CD4-positive, alpha-beta memory T cell (primary cell): ENCODE results near the gene SINHCAF. TPM values are rescaled to one million over a fixed set of nuclear protein-coding genes. Genes with fewer than 3 reads are reported as not detected.
"Not testable (repeated sequence)": the region's sequence is repeated elsewhere in the genome, so short reads cannot be mapped to it uniquely, and the experiment has no call there.

ENCODE experiments used
- CTCF ChIA-PET: fragments of 350-600 bp; sonication (Branson Sonifier 250); formaldehyde crosslinking; loops from one replicate; lab custom pipeline; 2021; ENCODE audit warnings: inconsistent platforms; ENCODE audit not compliant: partially characterized antibody; lab: Charles Lee
- POLR2A ChIA-PET: fragments of 350-600 bp; sonication (Branson Sonifier 250); formaldehyde crosslinking; loops from one replicate; lab custom pipeline; 2021; ENCODE audit not compliant: partially characterized antibody; lab: Charles Lee
- DNase-seq, 5 donors: peaks; one replicate each; pipeline versions ENCODE4 v3.0.0 to v3.0.0-alpha.2; 2020 to 2022; ENCODE audit warnings: mixed read lengths in 1 of 5
- H3K27ac ChIP-seq: one replicate; pipeline ENCODE4 v1.7.0; 2013; ENCODE audit warnings: low read depth, low read length
- H3K27me3 ChIP-seq: 2 replicates; pipeline ENCODE4 v1.7.0; 2013; ENCODE audit warnings: mild to moderate bottlenecking, low read length, moderate library complexity; ENCODE audit not compliant: insufficient read depth
- H3K36me3 ChIP-seq: 2 replicates; pipeline ENCODE4 v1.7.0; 2013; ENCODE audit warnings: mild to moderate bottlenecking, low read length, moderate library complexity; ENCODE audit not compliant: insufficient read depth
- H3K4me1 ChIP-seq: 2 replicates; pipeline ENCODE4 v1.7.0; 2013; ENCODE audit warnings: mild to moderate bottlenecking, low read length, moderate library complexity; ENCODE audit not compliant: insufficient read depth
- H3K4me3 ChIP-seq, 2 donors: one replicate each; pipeline ENCODE4 v1.7.0; 2013; ENCODE audit warnings: low read length in 2 of 2, mild to moderate bottlenecking in 1 of 2
- H3K9me3 ChIP-seq, 2 donors: one replicate each; pipeline ENCODE4 v1.7.0; 2013; ENCODE audit warnings: low read length in 2 of 2, control low read depth in 1 of 2; ENCODE audit not compliant: control insufficient read depth in 1 of 2
- H3K27ac Mint-ChIP-seq, 7 donors: one replicate each; pipeline ENCODE4 v1.8.0; 2020 to 2021; ENCODE audit warnings: mixed read lengths in 7 of 7, mild to moderate bottlenecking in 6 of 7, inconsistent platforms in 3 of 7, moderate library complexity in 3 of 7
- H3K27me3 Mint-ChIP-seq, 2 donors: one replicate each; pipeline ENCODE4 v1.8.0; 2020 to 2021; ENCODE audit warnings: mixed read lengths in 2 of 2
- H3K36me3 Mint-ChIP-seq, 2 donors: one replicate each; pipeline ENCODE4 v1.8.0; 2020 to 2021; ENCODE audit warnings: mixed read lengths in 2 of 2, inconsistent platforms in 1 of 2, mild to moderate bottlenecking in 1 of 2
- H3K4me1 Mint-ChIP-seq, 4 donors: one replicate each; pipeline ENCODE4 v1.8.0; 2020 to 2021; ENCODE audit warnings: mixed read lengths in 4 of 4, mild to moderate bottlenecking in 1 of 4
- H3K4me3 Mint-ChIP-seq, 8 donors: one replicate each; pipeline ENCODE4 v1.8.0; 2020 to 2021; ENCODE audit warnings: mixed read lengths in 8 of 8, mild to moderate bottlenecking in 7 of 8, moderate library complexity in 6 of 8, inconsistent platforms in 3 of 8
- H3K9me3 Mint-ChIP-seq, 8 donors: one replicate each; pipeline ENCODE4 v1.8.0; 2020 to 2021; ENCODE audit warnings: mixed read lengths in 8 of 8, mild to moderate bottlenecking in 5 of 8, inconsistent platforms in 3 of 8, moderate library complexity in 1 of 8
- intact Hi-C: fragments of 100-400 bp; cut with micrococcal nuclease; formaldehyde crosslinking; loops from one replicate; pipeline ENCODE4 v1.15.1; 2023
- polyA plus RNA-seq, 2 donors: library from polyadenylated mRNA; unstranded; fragments of 300-500 nt; fragmentation: Illumina TruSeq; gene quantifications; one replicate each; pipeline ENCODE4 v1.2.3, GENCODE V29; 2021
- total RNA-seq, 2 experiments: library from RNA; stranded (reverse); gene quantifications; one replicate each; pipeline ENCODE4 v1.2.3, GENCODE V29; 2021

The SINHCAF gene
- total and polyA plus RNA-seq, 4 experiments from 2014 or later: 69.6 to 98.5 (median 92.2) TPM

DNA sequence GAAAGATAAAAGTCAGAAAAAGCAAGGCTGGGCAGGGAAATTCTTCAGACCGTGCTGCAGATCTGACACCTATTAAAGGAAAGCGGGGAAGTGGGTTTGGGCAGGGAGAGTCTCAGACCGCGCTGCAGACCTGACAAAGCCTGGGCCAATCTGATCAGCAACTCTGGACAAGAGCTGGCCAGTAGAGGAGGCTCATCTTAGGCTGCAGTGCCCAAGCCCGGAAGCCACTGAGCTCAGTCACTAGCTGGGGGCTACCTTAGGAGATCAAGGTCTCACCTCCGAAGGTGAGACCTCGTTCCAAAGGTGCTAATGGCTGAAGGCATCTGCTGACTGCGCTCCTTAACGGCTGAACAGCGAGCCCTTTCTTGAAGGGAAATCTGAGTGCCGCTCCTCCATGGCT, 60.2 kb downstream of the SINHCAF start:
- H3K36me3 Mint-ChIP-seq: no peaks in the 10 kb centered on the region
- H3K36me3 ChIP-seq: no peaks in the 10 kb centered on the region
- intact Hi-C loops: no loop called here
- H3K4me3 Mint-ChIP-seq: no peak overlapping the region
- ChIA-PET POLR2A (no interaction called here), CTCF (interaction anchor here (1.1 to 2.0 kb wide), 3 partner anchors 10 to 27 kb away, joined by 3 to 6 read pairs (median 3); no protein-coding TSS in a partner anchor)
- no peak overlapping the region for H3K27ac ChIP-seq
- no peak overlapping the region for H3K4me3 ChIP-seq
- no peak for DNase-seq
- no peaks in the 10 kb centered on the region for H3K4me1 Mint-ChIP-seq
- peak overlapping the region in 1 of 7 donors; percentile 47 for H3K27ac Mint-ChIP-seq
- H3K9me3 Mint-ChIP-seq: no peaks in the 10 kb centered on the region
- H3K9me3 ChIP-seq: no peaks in the 10 kb centered on the region
- H3K27me3 Mint-ChIP-seq: no peaks in the 10 kb centered on the region
- H3K27me3 ChIP-seq: no peaks in the 10 kb centered on the region
- H3K4me1 ChIP-seq: no peaks in the 10 kb centered on the region

DNA sequence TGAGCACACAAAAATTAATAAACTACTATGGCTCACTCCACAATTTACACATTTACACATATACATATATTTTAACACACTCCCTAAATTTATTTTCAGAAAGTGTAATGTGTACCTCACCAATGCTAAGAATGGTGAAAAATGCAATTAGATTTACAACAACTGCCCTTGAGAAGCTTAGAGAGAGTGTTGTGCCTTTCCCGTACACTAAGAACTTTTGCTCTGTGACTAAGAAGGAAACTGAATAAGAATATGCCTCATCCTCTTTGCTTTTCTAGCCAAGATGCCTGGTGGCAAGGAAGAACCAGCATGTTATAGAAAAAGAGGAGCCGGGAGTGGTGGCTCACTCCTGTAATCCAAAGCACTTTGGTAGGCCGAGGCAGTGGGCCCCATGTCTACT, 62.3 kb downstream of the SINHCAF start:
- Mint-ChIP-seq H3K9me3 (no peaks in the 10 kb centered on the region), H3K4me1 (no peaks in the 10 kb centered on the region)
- CTCF ChIA-PET: interaction anchor here (1.2 kb wide), 2 partner anchors 8 to 11 kb away, joined by 3 to 6 read pairs; no protein-coding TSS in a partner anchor

DNA sequence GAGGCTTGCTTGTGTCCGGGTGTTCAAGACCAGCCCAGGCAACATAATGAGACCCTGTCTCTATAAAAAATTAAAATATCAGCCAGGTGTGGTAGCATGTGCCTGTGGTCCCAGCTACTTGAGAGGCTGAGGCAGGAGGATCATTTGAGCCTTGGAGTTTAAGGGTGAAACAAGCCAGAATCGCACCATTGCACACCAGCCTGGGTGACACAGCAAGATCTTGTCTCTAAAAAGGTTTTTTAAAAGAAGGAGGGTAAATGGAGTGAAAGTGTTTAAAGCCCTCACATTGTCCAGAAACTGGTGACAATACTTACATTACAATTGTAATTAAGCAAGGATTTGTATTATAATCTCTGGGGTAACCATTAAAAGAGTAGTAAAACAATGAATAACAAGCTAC, 64.2 kb downstream of the SINHCAF start:
- H3K36me3 Mint-ChIP-seq: no peaks in the 10 kb centered on the region
- POLR2A ChIA-PET: interaction anchor here (1.0 kb wide), 1 partner anchor 12 kb away, joined by 3 read pairs; no protein-coding TSS in a partner anchor
- no peaks in the 10 kb centered on the region for H3K4me1 ChIP-seq
- no peaks in the 10 kb centered on the region for H3K36me3 ChIP-seq
- CTCF ChIA-PET: interaction anchor here (0.6 to 2.6 kb wide), 4 partner anchors 10 to 1539 kb away, joined by 3 to 27 read pairs (median 4); no protein-coding TSS in a partner anchor
- H3K27ac Mint-ChIP-seq: no peak overlapping the region
- H3K4me1 Mint-ChIP-seq: no peaks in the 10 kb centered on the region
- H3K9me3 ChIP-seq: no peaks in the 10 kb centered on the region
- no peak for DNase-seq
- H3K4me3 ChIP-seq: no peak overlapping the region
- H3K4me3 Mint-ChIP-seq: no peak overlapping the region
- no peaks in the 10 kb centered on the region for H3K27me3 Mint-ChIP-seq
- intact Hi-C loops: no loop called here
- H3K27ac ChIP-seq: no peak overlapping the region
- no peaks in the 10 kb centered on the region for H3K9me3 Mint-ChIP-seq
- no peaks in the 10 kb centered on the region for H3K27me3 ChIP-seq

More for the DNA sequence above, 62.3 kb downstream of the SINHCAF start:
- Histone ChIP-seq H3K27me3 (no peaks in the 10 kb centered on the region), H3K4me3 (no peak overlapping the region), H3K9me3 (no peaks in the 10 kb centered on the region), H3K27ac (no peak overlapping the region), H3K36me3 (no peaks in the 10 kb centered on the region), H3K4me1 (no peaks in the 10 kb centered on the region)
- no peak for DNase-seq
- POLR2A ChIA-PET: no interaction called here
- no peaks in the 10 kb centered on the region for H3K27me3 Mint-ChIP-seq
- intact Hi-C loops: no loop called here
- no peak overlapping the region for H3K27ac Mint-ChIP-seq
- H3K36me3 Mint-ChIP-seq: no peaks in the 10 kb centered on the region
- no peak overlapping the region for H3K4me3 Mint-ChIP-seq

DNA sequence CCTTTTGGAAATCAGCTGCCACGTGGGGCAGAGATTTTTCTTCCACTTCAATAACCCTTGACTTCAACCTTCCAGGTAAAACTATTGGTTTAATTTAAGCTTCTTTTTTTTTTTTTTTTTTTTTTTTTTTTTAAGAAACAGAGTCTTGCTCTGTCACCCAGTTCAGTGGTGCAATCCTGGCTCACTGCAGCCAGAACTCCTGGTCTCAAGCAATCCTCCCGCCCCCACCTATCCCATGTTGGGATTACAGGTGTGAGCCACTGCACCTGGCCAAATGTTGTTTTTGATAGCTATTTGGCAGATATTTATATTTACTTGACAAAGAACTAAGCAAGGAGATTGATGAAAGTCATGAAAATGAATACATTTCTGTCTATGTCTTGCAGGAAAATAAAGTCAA, 65.1 kb downstream of the SINHCAF start:
- Histone ChIP-seq H3K9me3 (no peaks in the 10 kb centered on the region), H3K4me1 (no peaks in the 10 kb centered on the region), H3K4me3 (no peak overlapping the region), H3K27me3 (no peaks in the 10 kb centered on the region), H3K27ac (no peak overlapping the region), H3K36me3 (no peaks in the 10 kb centered on the region)
- no peak overlapping the region for H3K27ac Mint-ChIP-seq
- H3K4me1 Mint-ChIP-seq: no peaks in the 10 kb centered on the region
- no peaks in the 10 kb centered on the region for H3K9me3 Mint-ChIP-seq
- no peaks in the 10 kb centered on the region for H3K36me3 Mint-ChIP-seq
- no peak for DNase-seq
- ChIA-PET POLR2A (interaction anchor here (1.0 kb wide), 1 partner anchor 11 kb away, joined by 3 read pairs; no protein-coding TSS in a partner anchor), CTCF (interaction anchor here (0.7 to 2.6 kb wide), 3 partner anchors 9 to 23 kb away, joined by 3 to 27 read pairs (median 4); no protein-coding TSS in a partner anchor)
- intact Hi-C loops: no loop called here
- H3K4me3 Mint-ChIP-seq: no peak overlapping the region
- no peaks in the 10 kb centered on the region for H3K27me3 Mint-ChIP-seq

DNA sequence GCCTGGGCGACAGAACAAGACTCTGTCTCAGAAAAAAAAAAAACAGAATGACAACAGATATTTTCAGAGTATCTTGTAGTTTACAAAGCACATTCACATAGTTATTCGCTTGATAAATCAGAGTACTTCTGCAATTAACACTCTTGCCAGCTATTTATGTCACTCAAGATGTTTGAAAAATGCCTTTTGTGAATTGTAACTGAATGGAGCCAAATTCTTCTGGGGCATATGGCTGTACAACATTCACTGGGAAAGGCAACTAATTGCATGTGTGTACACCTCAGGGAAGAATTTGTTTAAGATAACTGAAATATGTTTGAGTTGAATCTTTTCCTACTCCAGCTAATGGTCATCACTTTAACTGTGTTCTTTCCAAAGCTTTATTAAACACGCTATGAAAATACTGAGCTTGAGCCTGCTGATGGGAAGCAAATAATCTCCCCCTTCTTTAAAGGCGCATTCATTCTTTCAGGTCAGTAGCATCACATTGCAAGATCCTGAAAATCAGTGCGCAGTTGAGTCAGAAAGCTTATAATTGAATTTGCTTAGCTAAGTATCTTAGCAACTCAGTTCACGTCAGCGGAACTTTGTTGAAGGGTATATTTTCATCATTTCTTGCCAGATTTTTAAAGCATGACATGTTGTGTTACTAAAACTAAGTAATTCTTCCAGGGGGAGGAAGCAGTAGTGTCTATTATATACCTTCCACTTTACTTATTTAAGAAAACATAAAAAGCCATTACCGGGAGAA, 66.6 kb downstream of the SINHCAF start:
- no peak for DNase-seq
- Histone ChIP-seq H3K4me1 (no peaks in the 10 kb centered on the region), H3K36me3 (no peaks in the 10 kb centered on the region), H3K4me3 (no peak overlapping the region), H3K9me3 (no peaks in the 10 kb centered on the region), H3K27me3 (no peaks in the 10 kb centered on the region), H3K27ac (no peak overlapping the region)
- CTCF ChIA-PET: interaction anchor here (0.7 kb wide), 2 partner anchors 13 to 19 kb away, joined by 3 to 6 read pairs; no protein-coding TSS in a partner anchor
- H3K27ac Mint-ChIP-seq: no peak overlapping the region
- POLR2A ChIA-PET: no interaction called here
- intact Hi-C loops: no loop called here
- no peaks in the 10 kb centered on the region for H3K27me3 Mint-ChIP-seq
- no peaks in the 10 kb centered on the region for H3K9me3 Mint-ChIP-seq
- H3K4me3 Mint-ChIP-seq: no peak overlapping the region
- H3K4me1 Mint-ChIP-seq: no peaks in the 10 kb centered on the region
- no peaks in the 10 kb centered on the region for H3K36me3 Mint-ChIP-seq

DNA sequence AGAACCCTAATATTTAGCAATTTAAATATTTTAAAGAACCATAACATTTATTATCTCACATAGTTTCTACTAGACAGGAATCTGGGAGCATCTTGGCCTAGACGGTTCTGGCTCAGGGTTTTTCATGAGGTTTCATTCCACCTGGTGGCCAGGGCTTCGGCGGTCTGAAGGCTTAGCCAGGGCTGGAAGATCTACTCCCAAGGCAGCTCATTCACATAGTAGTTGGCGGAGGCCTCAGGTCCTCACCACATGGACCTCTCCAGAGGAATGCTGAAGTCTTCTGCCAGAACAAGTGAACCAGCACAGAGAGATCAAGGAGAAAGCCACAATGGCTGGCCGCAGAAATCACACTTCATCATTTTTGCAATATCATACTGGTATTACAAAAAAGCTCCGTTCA, 68.2 kb downstream of the SINHCAF start:
- Mint-ChIP-seq H3K36me3 (no peaks in the 10 kb centered on the region), H3K9me3 (no peaks in the 10 kb centered on the region), H3K27me3 (peaks cover 0 to 3% of the 10 kb centered on the region in 2 donors), H3K4me3 (no peak overlapping the region), H3K4me1 (no peaks in the 10 kb centered on the region), H3K27ac (no peak overlapping the region)
- ChIA-PET POLR2A (no interaction called here), CTCF (interaction anchor here (4.6 kb wide), 1 partner anchor 15 kb away, joined by 34 read pairs; no protein-coding TSS in a partner anchor)
- H3K4me1 ChIP-seq: no peaks in the 10 kb centered on the region
- H3K27ac ChIP-seq: no peak overlapping the region
- no peaks in the 10 kb centered on the region for H3K27me3 ChIP-seq
- no peaks in the 10 kb centered on the region for H3K9me3 ChIP-seq
- no peak for DNase-seq
- no peak overlapping the region for H3K4me3 ChIP-seq
- intact Hi-C loops: no loop called here
- no peaks in the 10 kb centered on the region for H3K36me3 ChIP-seq

DNA sequence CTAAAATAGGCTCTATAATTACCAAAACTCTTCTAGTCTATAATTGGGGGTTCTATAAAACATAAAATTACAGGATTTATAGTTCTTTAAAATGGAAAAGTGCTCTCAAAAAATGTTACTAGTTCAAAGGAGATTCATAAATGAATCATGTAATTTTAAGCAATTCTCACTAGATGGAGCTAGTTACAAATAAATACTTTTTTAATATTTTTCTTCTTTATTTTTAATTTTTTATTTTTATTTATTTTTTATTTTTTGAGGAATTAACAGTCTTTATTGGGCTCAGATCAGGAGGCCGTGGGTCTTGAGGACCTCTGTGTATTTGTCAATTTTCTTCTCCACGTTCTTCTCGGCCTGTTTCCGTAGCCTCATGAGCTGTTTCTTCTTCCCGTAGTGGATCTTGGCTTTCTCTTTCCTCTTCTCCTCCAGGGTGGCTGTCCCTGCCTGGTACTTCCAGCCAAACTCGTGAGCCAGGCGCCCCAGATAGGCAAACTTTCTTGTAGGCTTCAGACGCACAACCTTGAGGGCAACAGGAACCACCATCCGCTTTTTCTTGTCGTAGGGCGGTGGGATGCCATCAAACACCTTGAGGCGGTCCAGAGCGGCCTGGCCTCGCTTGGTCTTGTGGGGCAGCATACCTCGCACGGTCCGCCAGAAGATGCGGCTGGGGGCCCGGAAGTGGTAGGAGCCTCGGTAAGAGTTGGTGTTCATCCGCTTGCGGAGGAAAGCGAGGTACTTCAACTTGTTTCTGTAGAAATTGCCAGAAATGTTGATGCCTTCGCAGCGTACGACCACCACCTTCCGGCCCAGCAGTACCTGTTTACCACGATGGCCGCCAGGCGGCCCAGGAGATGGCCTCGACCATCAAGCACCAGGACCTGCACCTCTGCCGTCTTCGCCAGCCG, 74.0 kb downstream of the SINHCAF start:
- intact Hi-C loops, H3K36me3 ChIP-seq, H3K9me3 ChIP-seq, H3K4me1 ChIP-seq, H3K27me3 Mint-ChIP-seq, H3K27me3 ChIP-seq, H3K9me3 Mint-ChIP-seq, H3K36me3 Mint-ChIP-seq, H3K27ac ChIP-seq, DNase-seq, POLR2A ChIA-PET, H3K27ac Mint-ChIP-seq, H3K4me1 Mint-ChIP-seq, H3K4me3 ChIP-seq: not testable (repeated sequence)
- CTCF ChIA-PET: interaction anchor here (0.9 to 4.3 kb wide), 9 partner anchors 11 to 384 kb away, joined by 3 to 39 read pairs (median 5); no protein-coding TSS in a partner anchor
- peak overlapping the region; percentile 27 to 78 (median 64) for H3K4me3 Mint-ChIP-seq
